B cell (primary cell): ENCODE results near the gene IL13. TPM values are rescaled to one million over a fixed set of nuclear protein-coding genes. Genes with fewer than 3 reads are reported as not detected.

Source experiments
- ATAC-seq: fragments of 200-7000 bp; cut with Tn5 transposase; one replicate; pipeline ENCODE4 v1.10.0; 2021; ENCODE audit warnings: low read depth, mild to moderate bottlenecking, moderate number of reproducible peaks, moderate library complexity
- CTCF ChIA-PET: fragments of 350-600 bp; sonication (Branson Sonifier 250); formaldehyde crosslinking; loops from one replicate; lab custom pipeline; 2021; ENCODE audit warnings: antibody characterized with exemption, inconsistent platforms; lab: Charles Lee
- POLR2A ChIA-PET: fragments of 350-600 bp; sonication (Branson Sonifier 250); formaldehyde crosslinking; loops from one replicate; lab custom pipeline; 2021; ENCODE audit warnings: antibody characterized with exemption; lab: Charles Lee
- DNase-seq: peaks from one replicate; pipeline ENCODE4 v3.0.0; 2013
- H2AFZ ChIP-seq: 2 replicates; pipeline ENCODE4 v1.6.1; 2012; ENCODE audit warnings: mild to moderate bottlenecking, low read depth, low read length; ENCODE audit not compliant: insufficient read depth, poor library complexity, severe bottlenecking
- H3K27ac ChIP-seq, 2 donors: 1 replicate in 1 of 2; 2 replicates in 1 of 2; pipeline ENCODE4 v1.5.1; 2012 to 2013; ENCODE audit warnings: low read length in 2 of 2, mild to moderate bottlenecking in 2 of 2, moderate library complexity in 1 of 2
- H3K27me3 ChIP-seq, 4 experiments: fragments of 200-600 bp in 1 of 4; sonication (generic) in 1 of 4; replicated peaks in 1 of 4; 1 replicate in 2 of 4; 2 replicates in 2 of 4; pipeline versions ENCODE4 v1.6.1 to v1.7.0; 2013 to 2016; ENCODE audit warnings: low read length in 3 of 4, mild to moderate bottlenecking in 2 of 4, mixed read lengths in 1 of 4, moderate library complexity in 1 of 4; ENCODE audit not compliant: insufficient read depth in 4 of 4, control insufficient read depth in 3 of 4; ENCODE audit errors: control extremely low read depth in 1 of 4
- H3K36me3 ChIP-seq, 2 experiments: replicated peaks in 1 of 2; 1 replicate in 1 of 2; 2 replicates in 1 of 2; pipeline versions ENCODE4 v1.6.1 to v1.7.1; 2013; ENCODE audit warnings: low read length in 1 of 2; ENCODE audit not compliant: insufficient read depth in 2 of 2, control insufficient read depth in 1 of 2; ENCODE audit errors: control extremely low read depth in 1 of 2, extremely low read depth in 1 of 2
- H3K4me1 ChIP-seq, 2 donors: fragments of 200-600 bp in 1 of 2; sonication (generic) in 1 of 2; 1 replicate in 1 of 2; 2 replicates in 1 of 2; pipeline versions ENCODE4 v1.5.1 to v1.6.1; 2013 to 2017; ENCODE audit warnings: low read length in 2 of 2; ENCODE audit not compliant: control insufficient read depth in 2 of 2, insufficient read depth in 2 of 2
- H3K4me2 ChIP-seq: replicated peaks from 2 replicates; pipeline ENCODE3; 2012; ENCODE audit warnings: mild to moderate bottlenecking, low read depth, low read length; ENCODE audit not compliant: poor library complexity, severe bottlenecking
- H3K4me3 ChIP-seq, 5 experiments: fragments of 200-600 bp in 1 of 5; sonication (generic) in 1 of 5; 1 replicate in 3 of 5; 2 replicates in 2 of 5; pipeline versions ENCODE4 v1.5.1 to v1.7.0; 2011 to 2016; ENCODE audit warnings: low read length in 4 of 5, mild to moderate bottlenecking in 4 of 5, low read depth in 2 of 5, control low read depth in 1 of 5, moderate library complexity in 1 of 5; ENCODE audit not compliant: insufficient read depth in 1 of 5; ENCODE audit errors: control extremely low read depth in 1 of 5, extremely low read depth in 1 of 5
- H3K79me2 ChIP-seq: fragments of 200-600 bp; sonication (generic); one replicate; pipeline ENCODE4 v1.6.0; 2016; ENCODE audit warnings: low read length; ENCODE audit not compliant: control insufficient read depth, insufficient read depth
- H3K9ac ChIP-seq: fragments of 200-600 bp; sonication (generic); 2 replicates; pipeline ENCODE4 v1.6.1; 2017; ENCODE audit warnings: mild to moderate bottlenecking, low read length, moderate library complexity
- H3K9me3 ChIP-seq, 3 donors: one replicate each; pipeline versions ENCODE4 v1.6.1 to v1.7.1; 2013; ENCODE audit warnings: low read length in 2 of 3; ENCODE audit not compliant: control insufficient read depth in 2 of 3, insufficient read depth in 1 of 3; ENCODE audit errors: control extremely low read depth in 1 of 3
- H4K20me1 ChIP-seq: 2 replicates; pipeline ENCODE4 v1.6.0; 2012; ENCODE audit warnings: mild to moderate bottlenecking, low read length; ENCODE audit not compliant: insufficient read depth, control insufficient read depth, poor library complexity, severe bottlenecking
- H3K27ac Mint-ChIP-seq: one replicate; pipeline ENCODE4 v1.8.0; 2021; ENCODE audit warnings: mixed read lengths
- H3K27me3 Mint-ChIP-seq: one replicate; pipeline ENCODE4 v1.8.0; 2021; ENCODE audit warnings: mixed read lengths
- H3K4me1 Mint-ChIP-seq: one replicate; pipeline ENCODE4 v1.8.0; 2021; ENCODE audit warnings: mixed read lengths
- H3K4me3 Mint-ChIP-seq: one replicate; pipeline ENCODE4 v1.8.0; 2021; ENCODE audit warnings: mixed read lengths
- H3K9me3 Mint-ChIP-seq: one replicate; pipeline ENCODE4 v1.8.0; 2022; ENCODE audit warnings: mixed read lengths; ENCODE audit not compliant: insufficient read depth
- EZH2 ChIP-seq: IDR thresholded peaks from 2 replicates; pipeline ENCODE4 v1.6.1; 2012; ENCODE audit warnings: borderline replicate concordance, low read depth, mild to moderate bottlenecking, moderate library complexity, low read length; ENCODE audit not compliant: insufficient read depth, poor library complexity, severe bottlenecking
- WGBS: methylation state at CpG from one replicate; pipeline ENCODE4 v1.1.5; 2013; ENCODE audit warnings: missing lambda C conversion rate; ENCODE audit not compliant: insufficient coverage; 5-methylcytosine and 5-hydroxymethylcytosine counted together
- intact Hi-C: fragments of 100-400 bp; cut with micrococcal nuclease; formaldehyde crosslinking; loops from one replicate; pipeline ENCODE4 v1.10.0; 2022
- polyA plus RNA-seq: library from polyadenylated mRNA; depleted of rRNA; stranded (reverse); fragments of >200 nt; gene quantifications from 2 replicates; pipeline ENCODE4 v1.2.3, GENCODE V29; 2012
- total RNA-seq, 2 donors: library from RNA; stranded (reverse); fragments of 120-200 nt in 1 of 2; gene quantifications; 1 replicate in 1 of 2; 2 replicates in 1 of 2; pipeline versions ENCODE4 v1.2.3 to v1.2.4, GENCODE V29; 2013 to 2022
- TF ChIP-seq, protein P1 (sequence below): fragments of 200-600 bp; IDR thresholded peaks from one replicate; pipeline ENCODE4 v1.8.0; 2022; ENCODE audit warnings: antibody characterized with exemption, mild to moderate bottlenecking

Gene IL13
- total and polyA plus RNA-seq, 2 donors (not counting 1 experiment from before 2014, with no cell fraction given), result 0.42 to 0.45 TPM

DNA sequence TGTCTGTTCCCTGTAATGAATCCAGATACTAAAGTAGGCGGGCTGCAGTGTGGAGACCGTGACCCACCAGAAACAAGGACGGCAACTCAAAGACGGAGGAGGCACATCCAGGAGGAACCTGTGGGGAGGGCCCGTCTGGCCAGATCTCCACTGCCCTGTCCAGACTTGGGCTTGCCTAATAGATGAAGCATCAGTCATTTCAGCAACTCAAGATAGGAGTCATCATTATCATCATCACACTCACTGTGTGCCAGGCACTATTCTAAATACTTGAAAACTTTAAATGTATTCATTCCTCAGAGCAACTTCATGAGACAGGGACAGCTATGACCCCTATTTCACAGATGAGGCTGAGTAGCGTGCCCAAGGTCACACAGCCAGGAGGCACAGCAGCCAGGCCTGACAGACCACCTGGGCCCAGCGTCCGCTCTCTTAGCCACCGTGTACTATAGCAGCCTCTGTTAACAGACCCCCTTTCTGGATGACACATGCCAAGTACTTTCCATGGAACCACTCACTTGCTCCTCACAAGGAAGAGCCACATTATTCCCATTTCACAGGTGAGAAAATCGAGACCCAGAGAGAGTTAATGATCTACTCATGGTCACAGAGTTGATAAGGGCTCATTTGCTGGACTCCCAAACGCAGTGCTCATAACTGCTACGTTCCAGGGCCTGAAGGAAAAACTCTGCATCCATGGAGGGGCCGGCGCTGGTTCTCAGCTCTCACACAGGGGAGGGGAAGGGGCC is 10.9 kb downstream of the IL13 start:
- TF ChIP-seq EZH2, result no peak
- TF ChIP-seq, protein P1, sequence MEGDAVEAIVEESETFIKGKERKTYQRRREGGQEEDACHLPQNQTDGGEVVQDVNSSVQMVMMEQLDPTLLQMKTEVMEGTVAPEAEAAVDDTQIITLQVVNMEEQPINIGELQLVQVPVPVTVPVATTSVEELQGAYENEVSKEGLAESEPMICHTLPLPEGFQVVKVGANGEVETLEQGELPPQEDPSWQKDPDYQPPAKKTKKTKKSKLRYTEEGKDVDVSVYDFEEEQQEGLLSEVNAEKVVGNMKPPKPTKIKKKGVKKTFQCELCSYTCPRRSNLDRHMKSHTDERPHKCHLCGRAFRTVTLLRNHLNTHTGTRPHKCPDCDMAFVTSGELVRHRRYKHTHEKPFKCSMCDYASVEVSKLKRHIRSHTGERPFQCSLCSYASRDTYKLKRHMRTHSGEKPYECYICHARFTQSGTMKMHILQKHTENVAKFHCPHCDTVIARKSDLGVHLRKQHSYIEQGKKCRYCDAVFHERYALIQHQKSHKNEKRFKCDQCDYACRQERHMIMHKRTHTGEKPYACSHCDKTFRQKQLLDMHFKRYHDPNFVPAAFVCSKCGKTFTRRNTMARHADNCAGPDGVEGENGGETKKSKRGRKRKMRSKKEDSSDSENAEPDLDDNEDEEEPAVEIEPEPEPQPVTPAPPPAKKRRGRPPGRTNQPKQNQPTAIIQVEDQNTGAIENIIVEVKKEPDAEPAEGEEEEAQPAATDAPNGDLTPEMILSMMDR, result no peak
- Histone ChIP-seq H3K9me3 (peaks cover 0 to 5% (median 0%) of the 10 kb centered on the region in 3 donors), H3K4me2 (no peak overlapping the region), H2AFZ (no peak overlapping the region), H3K4me3 (no peak overlapping the region), H3K79me2 (no peaks in the 10 kb centered on the region), H3K27ac (no peak overlapping the region), H4K20me1 (no peaks in the 10 kb centered on the region), H3K9ac (no peak overlapping the region), H3K4me1 (no peaks in the 10 kb centered on the region), H3K27me3 (peaks cover 0 to 3% (median 0%) of the 10 kb centered on the region in 4 experiments), H3K36me3 (no peaks in the 10 kb centered on the region)
- DNase-seq (no peak), ATAC-seq (no peak)
- WGBS, result 94% methylated on average over 14 of the region's 14 CpGs
- CTCF ChIA-PET, result no interaction called here
- H3K4me3 Mint-ChIP-seq, result no peak overlapping the region
- intact Hi-C loops, result no loop called here
- peaks cover 4% of the 10 kb centered on the region for H3K4me1 Mint-ChIP-seq
- H3K9me3 Mint-ChIP-seq, result no peaks in the 10 kb centered on the region
- peaks cover 9% of the 10 kb centered on the region for H3K27me3 Mint-ChIP-seq
- H3K27ac Mint-ChIP-seq, result no peak overlapping the region
- POLR2A ChIA-PET, result no interaction called here

GRCh38 chr5:132669455-132669820 is 11.5 kb downstream of the IL13 start:
- ATAC-seq, result no peak
- H4K20me1 ChIP-seq, result no peaks in the 10 kb centered on the region
- H3K9ac ChIP-seq, result no peak overlapping the region
- TF ChIP-seq, protein P1, result no peak
- TF ChIP-seq EZH2, result no peak
- intact Hi-C loops, result no loop called here
- H3K9me3 ChIP-seq, result peaks cover 0 to 5% (median 0%) of the 10 kb centered on the region in 3 donors
- H3K4me2 ChIP-seq, result no peak overlapping the region
- Mint-ChIP-seq H3K4me1 (no peaks in the 10 kb centered on the region), H3K4me3 (no peak overlapping the region), H3K9me3 (no peaks in the 10 kb centered on the region), H3K27ac (no peak overlapping the region), H3K27me3 (peaks cover 9% of the 10 kb centered on the region)
- no peak overlapping the region for H2AFZ ChIP-seq
- DNase-seq, result no peak
- H3K4me3 ChIP-seq, result no peak overlapping the region
- ChIA-PET POLR2A (no interaction called here), CTCF (no interaction called here)
- H3K27ac ChIP-seq, result no peak overlapping the region
- no peaks in the 10 kb centered on the region for H3K79me2 ChIP-seq
- H3K27me3 ChIP-seq, result peaks cover 0 to 3% (median 0%) of the 10 kb centered on the region in 4 experiments
- 84% methylated on average over 3 of the region's 7 CpGs for WGBS
- H3K4me1 ChIP-seq, result no peaks in the 10 kb centered on the region
- H3K36me3 ChIP-seq, result no peaks in the 10 kb centered on the region
